Muscle layer of colon (tissue), 2 donors: Measurements from ENCODE around the gene KCNMA1.

Experiments
- H3K27ac ChIP-seq: one replicate; pipeline ENCODE4 v1.7.0; 2013; ENCODE audit warnings: low read depth, mild to moderate bottlenecking, low read length, moderate library complexity
- H3K27me3 ChIP-seq, 2 donors: one replicate each; pipeline ENCODE4 v1.7.0; 2013; ENCODE audit warnings: low read length in 2 of 2, mild to moderate bottlenecking in 2 of 2; ENCODE audit not compliant: insufficient read depth in 2 of 2, control insufficient read depth in 1 of 2
- H3K36me3 ChIP-seq: one replicate; pipeline ENCODE4 v1.7.0; 2013; ENCODE audit warnings: mild to moderate bottlenecking, low read length; ENCODE audit not compliant: insufficient read depth
- H3K4me1 ChIP-seq: one replicate; pipeline ENCODE4 v1.7.0; 2013; ENCODE audit warnings: mild to moderate bottlenecking, low read length; ENCODE audit not compliant: insufficient read depth
- H3K4me3 ChIP-seq, 2 donors: one replicate each; pipeline ENCODE4 v1.7.0; 2013; ENCODE audit warnings: low read length in 2 of 2, low read depth in 1 of 2, mild to moderate bottlenecking in 1 of 2, moderate library complexity in 1 of 2
- H3K9ac ChIP-seq: one replicate; pipeline ENCODE4 v1.7.0; 2013; ENCODE audit warnings: low read length
- H3K9me3 ChIP-seq: one replicate; pipeline ENCODE4 v1.7.0; 2013; ENCODE audit warnings: mild to moderate bottlenecking, low read length
- donor health status: abdominal sarcoma.
- donor health status: Adenocarcinoma of cecum.

The KCNMA1 gene

DNA sequence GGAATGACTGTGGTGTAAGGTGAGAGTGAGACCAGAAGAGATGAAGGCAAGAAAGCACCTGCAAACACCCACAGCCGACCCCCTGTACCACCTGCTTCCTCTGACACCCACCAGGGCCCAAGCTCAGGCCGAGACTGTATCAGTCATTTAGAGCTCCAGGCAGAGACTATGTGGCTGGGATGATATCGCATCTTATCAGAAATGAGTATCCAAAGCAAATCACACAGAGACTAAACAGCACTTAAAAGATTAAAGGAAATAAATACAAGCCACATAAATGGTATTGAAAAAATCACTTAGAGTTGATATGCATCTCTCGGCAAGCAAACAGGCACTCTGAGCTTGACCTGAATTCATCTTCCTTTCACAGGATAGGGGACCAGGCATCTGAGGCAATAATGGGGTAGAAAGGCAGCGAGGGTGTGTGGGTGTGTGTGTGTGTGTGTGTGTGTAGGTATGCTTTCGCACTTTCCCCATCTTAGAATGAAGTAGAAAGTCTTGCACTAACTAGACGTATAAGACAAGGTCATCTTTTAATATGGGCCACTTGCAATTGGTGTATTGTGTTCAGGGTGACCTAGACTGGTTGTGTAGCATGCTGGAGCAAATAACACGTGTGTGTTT lies 665.9 kb downstream of the KCNMA1 start:
- no peak overlapping the region for H3K4me3 ChIP-seq
- no peak overlapping the region for H3K9ac ChIP-seq
- peaks cover 78% of the 10 kb centered on the region for H3K4me1 ChIP-seq
- H3K36me3 ChIP-seq: no peaks in the 10 kb centered on the region
- no peaks in the 10 kb centered on the region for H3K27me3 ChIP-seq
- H3K9me3 ChIP-seq: no peaks in the 10 kb centered on the region
- peak overlapping the region; percentile 40 for H3K27ac ChIP-seq

DNA sequence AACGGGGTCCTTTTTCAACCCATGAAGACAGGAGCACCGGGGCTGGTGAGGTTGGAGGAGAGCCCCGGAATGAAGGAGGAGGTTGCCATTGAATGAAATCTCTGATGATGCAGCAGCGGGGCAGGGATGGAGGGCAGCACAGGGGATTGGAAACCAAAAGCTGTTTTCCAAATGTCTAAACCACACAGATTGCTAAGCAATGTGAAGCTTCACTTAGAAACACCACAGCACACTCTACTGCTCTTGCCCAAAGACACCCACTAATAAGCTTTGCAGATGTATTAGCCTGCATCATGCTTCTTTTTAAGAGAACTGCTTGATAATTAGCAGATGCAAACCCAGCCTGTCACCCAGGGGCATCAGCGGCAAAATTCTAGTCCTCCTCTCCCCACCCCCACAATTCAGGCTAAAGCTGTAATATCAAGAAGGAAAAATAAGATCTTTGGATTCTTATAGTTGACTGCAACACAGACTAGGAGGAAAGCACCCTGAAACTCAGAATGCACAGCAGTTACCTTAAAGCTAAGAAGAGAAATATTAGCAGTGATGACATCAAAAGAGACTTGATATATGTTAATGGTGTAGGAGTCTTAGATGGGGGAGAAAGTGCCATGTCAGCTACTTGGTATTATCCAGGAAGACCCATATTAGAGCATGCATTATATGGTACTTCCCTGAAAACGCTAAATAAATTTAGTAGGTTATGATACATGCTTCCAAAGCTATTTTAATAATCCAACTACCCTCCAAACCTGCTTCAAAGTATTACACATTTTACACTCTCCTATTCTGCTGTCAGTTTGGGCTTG lies 666.7 kb downstream of the KCNMA1 start:
- H3K36me3 ChIP-seq: no peaks in the 10 kb centered on the region
- H3K9me3 ChIP-seq: no peaks in the 10 kb centered on the region
- no peaks in the 10 kb centered on the region for H3K27me3 ChIP-seq
- peaks cover 75% of the 10 kb centered on the region for H3K4me1 ChIP-seq
- H3K9ac ChIP-seq: no peak overlapping the region
- peak overlapping the region; percentile 75 for H3K27ac ChIP-seq
- no peak overlapping the region for H3K4me3 ChIP-seq

DNA sequence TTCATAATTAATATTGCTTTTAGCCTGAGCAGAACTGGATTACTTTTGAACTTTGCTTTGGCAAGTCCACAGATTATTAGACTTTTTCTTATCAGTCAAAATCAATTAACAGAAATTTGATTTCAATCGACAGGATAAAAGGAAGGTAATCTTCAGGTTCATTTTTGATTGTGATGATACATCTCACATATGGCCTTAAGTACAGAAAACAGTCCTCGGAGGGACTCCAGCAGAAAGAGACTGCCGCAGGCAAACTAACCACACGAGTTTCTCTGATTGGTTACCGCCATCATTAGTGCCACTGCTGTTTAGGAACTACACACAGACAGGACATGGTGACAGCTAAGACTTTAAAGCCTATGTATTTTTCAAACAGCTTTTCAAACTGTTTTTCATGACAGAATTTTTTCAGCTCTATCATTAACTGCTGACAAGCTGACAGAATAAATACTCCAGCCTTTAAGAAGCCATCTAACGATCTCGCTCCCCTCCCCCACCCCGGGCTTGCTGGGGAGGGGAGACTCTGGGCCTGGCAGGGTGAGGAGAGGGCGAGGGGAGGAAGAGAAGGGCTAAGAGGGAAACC lies 668.2 kb downstream of the KCNMA1 start:
- no peak overlapping the region for H3K9ac ChIP-seq
- no peaks in the 10 kb centered on the region for H3K27me3 ChIP-seq
- H3K27ac ChIP-seq: no peak overlapping the region
- peaks cover 4% of the 10 kb centered on the region for H3K36me3 ChIP-seq
- no peak overlapping the region for H3K4me3 ChIP-seq
- H3K9me3 ChIP-seq: no peaks in the 10 kb centered on the region
- peaks cover 63% of the 10 kb centered on the region for H3K4me1 ChIP-seq

DNA sequence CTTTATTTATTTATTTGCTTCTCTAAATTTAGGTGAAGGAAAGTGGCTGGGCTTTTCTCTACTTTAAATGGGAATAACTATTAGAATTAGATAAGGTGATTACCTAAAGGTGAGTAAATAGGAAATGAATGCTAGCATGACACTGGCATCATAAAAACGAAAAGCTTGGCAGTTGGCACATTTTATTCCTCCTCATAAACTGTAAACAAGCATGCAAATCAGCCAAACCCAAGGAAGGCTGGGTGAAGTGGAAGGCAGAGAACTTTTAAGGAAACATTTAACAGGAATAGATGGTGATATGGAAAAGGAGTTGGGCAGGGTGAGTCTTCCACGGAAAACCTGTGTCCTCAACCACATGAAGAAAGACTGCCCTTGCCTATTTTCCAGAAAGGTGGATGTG lies 669.1 kb downstream of the KCNMA1 start:
- no peaks in the 10 kb centered on the region for H3K27me3 ChIP-seq
- H3K36me3 ChIP-seq: peaks cover 10% of the 10 kb centered on the region
- H3K4me1 ChIP-seq: peaks cover 54% of the 10 kb centered on the region
- no peaks in the 10 kb centered on the region for H3K9me3 ChIP-seq
- no peak overlapping the region for H3K9ac ChIP-seq
- no peak overlapping the region for H3K4me3 ChIP-seq
- H3K27ac ChIP-seq: no peak overlapping the region

DNA sequence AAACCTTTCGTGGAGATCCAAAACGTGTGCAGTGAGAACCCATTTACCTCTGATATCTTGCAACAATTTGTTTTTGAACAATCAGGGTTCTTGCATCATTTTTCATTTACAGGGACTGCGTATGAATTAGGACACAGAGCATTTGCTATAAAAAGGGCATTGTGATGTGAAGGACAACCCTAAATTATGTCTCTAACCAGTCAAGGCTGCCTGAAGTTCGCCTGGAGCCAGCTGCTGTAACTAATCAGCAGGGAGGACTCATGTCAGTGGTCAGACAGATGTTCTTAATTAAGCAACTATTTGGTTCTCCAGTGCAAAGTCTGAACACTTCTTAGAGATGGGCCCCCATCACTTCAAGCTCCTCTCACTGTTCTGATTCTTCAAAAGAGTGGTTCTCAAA lies 674.8 kb downstream of the KCNMA1 start:
- Histone ChIP-seq H3K4me3 (no peak overlapping the region), H3K27me3 (no peaks in the 10 kb centered on the region), H3K4me1 (peaks cover 31% of the 10 kb centered on the region), H3K36me3 (peaks cover 10% of the 10 kb centered on the region), H3K9me3 (no peaks in the 10 kb centered on the region), H3K9ac (no peak overlapping the region), H3K27ac (peak overlapping the region; percentile 49)

DNA sequence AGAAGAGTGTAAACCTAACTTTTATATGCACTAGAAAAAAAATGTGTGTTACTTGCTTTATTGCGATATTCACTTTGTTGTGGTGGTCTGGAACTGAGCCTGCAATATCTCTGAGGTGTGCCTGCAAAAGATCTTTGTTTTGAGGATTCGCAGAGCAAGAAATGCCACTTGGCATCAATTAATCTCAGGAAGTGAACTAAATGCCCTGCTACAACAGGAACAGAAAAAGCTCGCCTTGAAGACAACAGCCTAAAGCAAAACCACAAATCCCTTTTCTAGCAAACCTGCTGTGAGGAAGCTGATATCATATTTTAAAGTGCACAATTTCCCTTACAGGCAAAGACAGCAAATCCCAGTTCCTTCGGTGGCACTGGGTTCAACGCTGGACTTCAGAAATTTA lies 675.8 kb downstream of the KCNMA1 start:
- Histone ChIP-seq H3K4me3 (no peak overlapping the region), H3K9ac (no peak overlapping the region), H3K27me3 (no peaks in the 10 kb centered on the region), H3K36me3 (peaks cover 10% of the 10 kb centered on the region), H3K9me3 (no peaks in the 10 kb centered on the region), H3K27ac (peak overlapping the region; percentile 13), H3K4me1 (peaks cover 31% of the 10 kb centered on the region)

DNA sequence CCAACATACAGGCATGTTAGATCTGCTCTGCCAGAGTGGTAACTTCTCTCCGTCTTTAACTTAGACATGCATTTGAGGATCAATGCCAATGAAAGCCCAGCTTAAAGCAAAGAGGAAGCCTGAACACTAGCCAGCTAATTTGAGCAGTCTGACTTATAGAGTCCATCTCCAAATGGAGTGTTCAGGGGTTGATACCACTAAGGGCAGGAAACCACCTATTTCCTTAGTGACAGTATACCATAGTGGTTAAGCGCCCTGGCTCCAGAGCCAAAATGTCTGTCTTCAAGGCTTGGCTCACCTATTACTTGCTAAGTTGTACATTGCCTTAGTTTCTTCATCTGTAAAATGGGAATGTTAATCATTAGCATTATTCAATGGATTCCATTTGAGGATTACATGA lies 678.5 kb downstream of the KCNMA1 start:
- peaks cover 6% of the 10 kb centered on the region for H3K36me3 ChIP-seq
- H3K4me3 ChIP-seq: no peak overlapping the region
- no peaks in the 10 kb centered on the region for H3K27me3 ChIP-seq
- H3K9me3 ChIP-seq: no peaks in the 10 kb centered on the region
- H3K9ac ChIP-seq: no peak overlapping the region
- H3K27ac ChIP-seq: no peak overlapping the region
- H3K4me1 ChIP-seq: peaks cover 31% of the 10 kb centered on the region

DNA sequence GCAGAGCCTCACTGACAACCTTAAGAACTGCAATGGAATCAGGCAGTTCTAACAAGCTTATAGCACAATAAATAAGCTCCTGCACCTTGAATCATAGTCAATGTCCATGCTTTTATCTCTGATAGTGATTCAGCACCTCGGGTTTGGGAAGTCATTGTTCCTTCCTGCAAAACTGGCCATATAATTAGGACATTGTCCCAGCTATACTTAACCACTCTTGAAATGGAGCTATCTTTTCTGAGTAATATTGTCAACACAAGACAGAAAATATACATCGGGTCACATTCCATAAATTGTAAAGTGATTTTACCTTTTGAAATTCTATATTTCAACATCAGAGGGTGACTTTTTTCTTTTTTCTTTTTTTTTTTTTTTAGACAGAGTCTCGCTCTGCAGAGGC lies 682.8 kb downstream of the KCNMA1 start:
- H3K9ac ChIP-seq: no peak overlapping the region
- no peak overlapping the region for H3K27ac ChIP-seq
- H3K4me3 ChIP-seq: no peak overlapping the region
- H3K36me3 ChIP-seq: peaks cover 4% of the 10 kb centered on the region
- no peaks in the 10 kb centered on the region for H3K27me3 ChIP-seq
- no peaks in the 10 kb centered on the region for H3K9me3 ChIP-seq
- peaks cover 8% of the 10 kb centered on the region for H3K4me1 ChIP-seq

DNA sequence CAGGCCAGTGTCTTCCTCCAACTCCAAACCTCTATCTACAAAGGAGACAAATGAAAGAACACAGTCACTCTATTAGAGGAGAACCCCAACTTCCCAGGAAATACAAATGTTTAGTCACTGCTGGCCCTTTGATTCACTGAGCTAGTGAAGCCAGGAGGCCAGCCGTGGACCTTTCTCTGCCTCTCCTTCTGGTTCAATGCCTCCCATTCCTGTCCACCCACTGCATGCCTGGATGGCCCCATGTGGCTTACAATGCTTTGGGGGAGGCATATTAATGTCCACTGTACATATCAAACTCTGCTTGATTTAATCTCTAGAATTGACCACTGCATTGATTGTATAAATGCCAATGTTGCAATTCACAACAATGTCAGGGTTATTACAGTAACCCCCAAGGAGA lies 687.3 kb downstream of the KCNMA1 start:
- no peaks in the 10 kb centered on the region for H3K27me3 ChIP-seq
- H3K4me3 ChIP-seq: no peak overlapping the region
- no peaks in the 10 kb centered on the region for H3K9me3 ChIP-seq
- no peak overlapping the region for H3K27ac ChIP-seq
- H3K4me1 ChIP-seq: no peaks in the 10 kb centered on the region
- peaks cover 15% of the 10 kb centered on the region for H3K36me3 ChIP-seq
- H3K9ac ChIP-seq: no peak overlapping the region

DNA sequence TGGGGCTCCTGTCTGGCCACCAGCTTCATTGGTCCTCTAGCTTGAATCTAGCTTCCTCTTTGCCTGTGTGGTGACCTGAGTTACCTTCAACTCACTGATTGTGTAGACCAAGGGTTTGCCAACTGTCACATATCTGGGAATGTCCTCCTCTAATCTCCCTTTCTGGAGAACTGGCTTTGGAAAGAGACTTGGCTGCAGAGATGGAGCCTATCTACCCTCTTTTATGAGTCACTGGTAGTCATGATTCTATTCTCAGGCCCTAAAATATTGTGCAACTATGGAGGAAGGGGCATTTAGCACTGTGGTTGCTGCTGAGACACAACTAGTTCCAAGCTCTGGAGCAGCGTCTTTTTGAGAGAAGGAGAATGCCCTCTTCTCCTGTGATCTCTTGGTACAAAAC lies 691.3 kb downstream of the KCNMA1 start:
- Histone ChIP-seq H3K27me3 (no peaks in the 10 kb centered on the region), H3K4me1 (peaks cover 8% of the 10 kb centered on the region), H3K4me3 (no peak overlapping the region), H3K36me3 (peaks cover 27% of the 10 kb centered on the region), H3K27ac (no peak overlapping the region), H3K9ac (no peak overlapping the region), H3K9me3 (no peaks in the 10 kb centered on the region)

DNA sequence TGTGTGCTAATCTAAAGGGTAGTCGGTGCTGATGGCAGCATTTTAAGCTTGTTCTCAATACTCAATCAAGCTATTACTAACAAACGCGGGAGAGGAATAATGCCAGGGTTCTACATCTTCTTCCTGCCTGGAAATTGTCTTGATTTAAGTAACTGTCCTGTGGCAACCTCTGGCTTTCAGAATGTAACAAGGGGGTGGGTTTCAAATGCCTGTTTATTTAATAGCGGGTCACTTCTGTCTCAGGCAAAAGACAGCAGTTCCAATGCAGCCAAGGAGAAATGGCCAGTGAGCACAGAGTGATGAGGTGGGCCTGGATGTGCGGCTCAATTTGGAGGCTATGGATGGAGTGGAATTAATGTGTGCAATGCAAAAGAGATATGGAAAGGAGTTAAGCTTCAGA lies 692.4 kb downstream of the KCNMA1 start:
- Histone ChIP-seq H3K9me3 (no peaks in the 10 kb centered on the region), H3K27me3 (no peaks in the 10 kb centered on the region), H3K36me3 (peaks cover 27% of the 10 kb centered on the region), H3K9ac (no peak overlapping the region), H3K4me3 (no peak overlapping the region), H3K4me1 (peaks cover 11% of the 10 kb centered on the region), H3K27ac (no peak overlapping the region)
